ENCODE data around the gene DDX31.
"Not testable (repeated sequence)": the region's sequence is repeated elsewhere in the genome, so short reads cannot be mapped to it uniquely, and the experiment has no call there.

DDX31 gene

GRCh38 chr9:132577119-132577518, 92.7 kb downstream of the DDX31 start:
- Mint-ChIP-seq H3K27ac (no peak overlapping the region), H3K4me3 (no peak overlapping the region), H3K9me3 (no peaks in the 10 kb centered on the region), H3K4me1 (peaks cover 27% of the 10 kb centered on the region), H3K27me3 (ENCODE audit: low read depth, poor library complexity) (peaks cover 95% of the 10 kb centered on the region), H3K36me3 (ENCODE audit: low read depth) (no peaks in the 10 kb centered on the region)
- DNase-seq: no peak
- TF ChIP-seq CTCF (IDR thresholded peaks at IDR 0.05): no peak

- Mint-ChIP-seq H3K27me3 (ENCODE audit: low read depth, poor library complexity) (peaks cover 90% of the 10 kb centered on the region), H3K4me1 (peaks cover 31% of the 10 kb centered on the region), H3K36me3 (ENCODE audit: low read depth) (no peaks in the 10 kb centered on the region), H3K4me3 (no peak overlapping the region), H3K9me3 (no peaks in the 10 kb centered on the region), H3K27ac (no peak overlapping the region)
- DNase-seq: no peak
- TF ChIP-seq CTCF (IDR thresholded peaks at IDR 0.05): no peak
Observed at GRCh38 chr9:132575811-132576210, 94.0 kb downstream of the DDX31 start.

- peak; percentile 95 for TF ChIP-seq CTCF (IDR thresholded peaks at IDR 0.05)
- Mint-ChIP-seq H3K27ac (no peak overlapping the region), H3K4me3 (no peak overlapping the region), H3K4me1 (peaks cover 38% of the 10 kb centered on the region), H3K9me3 (no peaks in the 10 kb centered on the region), H3K27me3 (ENCODE audit: low read depth, poor library complexity) (peaks cover 82% of the 10 kb centered on the region), H3K36me3 (ENCODE audit: low read depth) (no peaks in the 10 kb centered on the region)
- peak; percentile 92 for DNase-seq
Observed at GRCh38 chr9:132575005-132575609, 94.7 kb downstream of the DDX31 start.

- H3K27ac Mint-ChIP-seq: no peak overlapping the region
- no peaks in the 10 kb centered on the region for H3K36me3 Mint-ChIP-seq (ENCODE audit: low read depth)
- DNase-seq: no peak
- peaks cover 66% of the 10 kb centered on the region for H3K27me3 Mint-ChIP-seq (ENCODE audit: low read depth, poor library complexity)
- H3K4me3 Mint-ChIP-seq: no peak overlapping the region
- TF ChIP-seq CTCF (IDR thresholded peaks at IDR 0.05): no peak
- peaks cover 43% of the 10 kb centered on the region for H3K4me1 Mint-ChIP-seq
- no peaks in the 10 kb centered on the region for H3K9me3 Mint-ChIP-seq
Observed at GRCh38 chr9:132572921-132573320, 96.9 kb downstream of the DDX31 start.

- Mint-ChIP-seq H3K36me3 (ENCODE audit: low read depth) (no peaks in the 10 kb centered on the region), H3K27me3 (ENCODE audit: low read depth, poor library complexity) (peaks cover 60% of the 10 kb centered on the region), H3K27ac (no peak overlapping the region), H3K4me1 (peaks cover 44% of the 10 kb centered on the region), H3K9me3 (no peaks in the 10 kb centered on the region), H3K4me3 (no peak overlapping the region)
- TF ChIP-seq CTCF (IDR thresholded peaks at IDR 0.05): no peak
- no peak for DNase-seq
Observed at GRCh38 chr9:132571806-132572600, 97.8 kb downstream of the DDX31 start.

GRCh38 chr9:132568787-132569186, 101.0 kb downstream of the DDX31 start:
- not testable (repeated sequence) for H3K9me3 Mint-ChIP-seq; H3K36me3 Mint-ChIP-seq (ENCODE audit: low read depth); H3K4me3 Mint-ChIP-seq; DNase-seq; H3K27ac Mint-ChIP-seq
- peaks cover 58% of the 10 kb centered on the region for H3K27me3 Mint-ChIP-seq (ENCODE audit: low read depth, poor library complexity)
- H3K4me1 Mint-ChIP-seq: peaks cover 52% of the 10 kb centered on the region
